HG02840 (cell line): ENCODE results near the gene ALDOB.
"Not testable (repeated sequence)": the region's sequence is repeated elsewhere in the genome, so short reads cannot be mapped to it uniquely, and the experiment has no call there.

Experiments
- ATAC-seq: cut with Tn5 transposase; IDR thresholded peaks from one replicate; pipeline ENCODE4 v1.9.1; 2021; ENCODE audit warnings: mild to moderate bottlenecking, moderate library complexity, moderate number of reproducible peaks; ENCODE audit not compliant: unreplicated experiment, low FRiP score

The ALDOB gene

DNA sequence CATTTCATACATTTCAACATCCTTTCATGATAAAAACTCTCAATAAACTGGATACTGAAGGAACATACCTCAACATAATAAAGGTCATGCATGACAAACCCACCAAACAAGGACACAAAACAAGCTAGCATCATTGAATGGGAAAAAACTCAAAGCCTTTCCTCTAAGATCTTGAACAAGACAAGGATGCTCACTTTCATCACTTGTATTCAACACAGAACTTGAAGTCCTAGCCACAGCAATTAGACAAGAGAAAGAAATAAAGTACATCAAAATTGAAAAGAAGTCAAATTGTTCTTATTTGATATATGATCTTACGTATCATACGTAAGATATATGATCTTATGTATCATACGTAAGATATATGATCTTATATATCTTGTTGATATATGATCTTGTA is 42.4 kb downstream of the ALDOB start:
- no peak for ATAC-seq

DNA sequence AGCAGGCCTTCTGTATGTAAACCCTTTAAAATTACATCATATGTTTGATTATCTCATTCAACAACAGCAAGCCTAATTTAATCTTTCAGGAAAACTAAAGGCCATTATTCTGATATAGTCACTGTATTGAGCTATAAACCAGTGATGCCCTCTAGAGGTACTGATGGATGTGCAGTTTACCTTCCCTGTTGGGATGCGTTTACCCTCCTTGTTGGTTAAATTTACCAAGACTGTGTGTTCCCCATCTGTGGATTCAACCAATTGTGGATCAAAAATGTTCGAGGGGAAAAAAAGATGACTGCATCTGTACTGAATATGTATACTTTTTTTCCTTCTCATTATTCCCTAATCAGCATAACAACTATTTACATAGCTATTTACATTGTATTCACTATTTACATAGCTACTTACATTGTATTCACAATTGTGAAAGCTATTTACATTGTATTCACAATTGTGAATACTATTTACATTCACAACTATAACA is 47.0 kb downstream of the ALDOB start:
- ATAC-seq, result no peak

DNA sequence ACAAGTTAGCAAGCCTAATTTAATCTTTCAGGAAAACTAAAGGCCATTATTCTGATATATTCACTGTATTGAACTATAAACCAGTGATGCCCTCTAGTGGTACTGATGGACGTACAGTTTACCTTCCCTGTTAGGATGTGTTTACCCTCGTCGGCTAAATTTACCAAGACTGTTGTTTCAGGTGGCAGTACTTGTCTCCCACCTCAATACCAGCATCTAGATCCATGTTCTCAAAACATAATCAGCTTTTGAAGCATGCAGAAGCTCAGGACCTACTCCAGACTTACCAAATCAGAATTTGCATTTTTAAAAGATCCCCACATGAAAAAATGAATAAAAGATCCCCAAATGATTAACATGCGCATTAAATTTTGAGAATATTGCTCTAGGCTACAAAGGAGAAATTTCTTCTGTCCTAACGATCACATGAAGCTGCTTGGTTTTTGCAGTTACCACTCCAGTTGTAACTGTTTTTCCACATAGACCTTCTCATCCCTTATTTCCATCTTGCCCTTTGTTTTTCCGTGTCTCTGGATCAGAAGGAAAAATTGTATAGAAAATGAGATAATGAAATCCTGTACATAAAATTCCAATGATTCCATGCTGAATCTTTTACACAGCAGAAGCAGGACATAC is 47.6 kb downstream of the ALDOB start:
- ATAC-seq, result no peak

DNA sequence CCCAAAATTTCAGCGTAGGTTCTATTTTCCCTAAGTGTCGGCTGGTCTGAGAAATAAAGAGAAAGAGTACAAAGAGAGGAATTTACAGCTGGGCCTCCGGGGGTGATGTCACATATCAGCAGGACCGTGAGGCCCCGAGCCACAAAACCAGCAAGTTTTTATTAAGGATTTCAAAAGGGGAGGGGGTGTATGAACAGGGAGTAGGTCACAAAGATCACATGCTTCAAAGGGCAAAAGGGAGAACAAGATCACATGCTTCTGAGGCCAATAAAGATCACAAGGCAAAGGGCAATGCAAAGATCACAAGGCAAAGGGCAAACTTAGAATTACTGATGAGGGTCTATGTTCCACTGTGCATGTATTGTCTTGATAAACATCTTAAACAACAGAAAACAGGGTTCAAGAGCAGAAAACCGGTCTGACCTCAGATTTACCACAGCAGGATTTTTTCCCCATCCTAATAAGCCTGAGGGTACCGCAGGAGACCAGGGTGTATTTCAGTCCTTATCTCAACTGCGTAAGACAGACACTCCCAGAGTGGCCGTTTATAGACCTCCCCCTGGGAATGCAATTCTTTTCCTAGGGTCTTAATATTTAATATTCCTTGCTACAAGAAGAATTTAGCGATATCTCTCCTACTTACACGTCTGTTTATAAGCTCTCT is 50.6 kb downstream of the ALDOB start, which contains the start of gene BAAT:
Gene BAAT, minus strand, starts transcription at position 134 of the 664 bp plus-strand sequence. CDS start 13,602 bp downstream, outside the sequence.
- ATAC-seq, result not testable (repeated sequence)

DNA sequence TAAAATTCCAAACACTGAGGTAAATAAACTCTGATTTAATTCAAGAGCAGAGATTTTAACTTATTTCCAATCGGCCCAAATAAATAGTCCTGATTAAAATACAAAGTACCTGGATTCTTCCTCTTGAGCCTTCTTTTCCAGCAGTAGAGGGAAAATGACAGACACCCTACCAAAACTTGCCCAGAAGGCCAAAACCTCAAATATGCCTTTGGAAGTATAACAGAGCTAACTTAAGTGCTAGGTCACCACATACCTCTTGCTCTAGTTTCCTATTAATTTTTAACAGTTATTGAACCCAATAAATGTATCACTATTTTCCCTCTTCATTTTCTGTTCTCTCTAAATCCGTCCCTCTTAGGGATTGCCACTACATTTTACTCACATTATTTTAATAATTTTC is 52.2 kb downstream of the ALDOB start:
- ATAC-seq, result no peak

DNA sequence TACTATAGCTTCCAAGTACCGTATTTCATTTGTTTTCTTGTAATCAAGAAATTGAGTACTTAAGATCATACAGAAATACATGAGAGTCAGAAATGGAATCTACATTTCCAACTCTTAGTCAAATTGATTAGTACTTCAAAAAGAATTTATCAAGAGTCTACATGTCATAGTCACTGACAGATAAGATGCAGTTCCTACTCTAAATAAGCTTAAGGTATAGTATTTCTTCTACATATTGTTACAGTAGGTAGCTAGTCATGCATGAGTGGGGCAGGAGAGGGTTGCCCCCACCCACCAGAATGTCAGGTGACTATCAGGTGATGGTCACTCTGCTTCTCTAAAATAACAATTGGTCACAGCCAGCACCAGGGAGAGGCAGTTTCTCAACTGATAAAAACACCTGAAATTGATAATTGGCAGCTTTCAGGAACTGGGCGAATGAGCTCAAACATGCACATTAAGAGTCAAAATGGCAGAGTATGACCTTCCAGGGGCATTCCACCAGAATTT is 53.7 kb downstream of the ALDOB start:
- no peak for ATAC-seq

DNA sequence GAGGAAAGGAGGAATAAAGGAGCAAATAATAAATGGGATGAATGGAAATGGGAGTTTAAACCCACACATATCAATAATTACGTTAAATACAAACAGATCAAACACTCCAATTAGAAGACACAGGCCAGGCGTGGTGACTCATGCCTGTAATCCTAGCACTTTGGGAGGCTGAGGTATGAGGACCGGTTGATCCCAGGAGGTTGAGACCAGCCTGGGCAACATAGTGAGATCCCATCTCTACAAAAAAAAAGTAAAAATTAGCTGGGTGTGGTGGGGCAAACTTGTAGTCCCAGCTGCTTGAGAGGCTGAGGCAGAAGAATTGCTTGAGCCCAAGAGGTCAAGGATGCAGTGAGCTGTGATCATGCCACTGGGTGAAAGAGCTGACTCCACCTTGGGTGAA is 54.5 kb downstream of the ALDOB start:
- no peak for ATAC-seq

DNA sequence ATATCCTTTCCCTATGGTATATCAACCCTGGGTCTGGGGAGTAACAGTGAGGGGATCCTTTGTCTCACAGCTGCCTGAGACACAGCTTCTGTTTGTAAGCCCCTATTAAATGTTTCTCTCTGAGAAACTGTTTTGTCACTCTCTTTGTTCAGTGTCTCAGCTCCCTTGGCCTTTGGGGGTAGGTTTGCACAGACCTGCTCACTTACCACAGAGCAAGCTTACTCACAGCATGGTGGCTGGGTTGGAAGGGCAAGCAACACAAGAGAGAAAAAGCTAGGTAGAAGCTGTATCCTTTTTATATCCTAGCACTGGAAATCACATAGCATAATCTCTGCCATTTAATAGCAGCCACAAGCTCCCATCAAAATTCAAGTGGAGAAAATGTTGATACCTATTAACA is 55.3 kb downstream of the ALDOB start:
- no peak for ATAC-seq

DNA sequence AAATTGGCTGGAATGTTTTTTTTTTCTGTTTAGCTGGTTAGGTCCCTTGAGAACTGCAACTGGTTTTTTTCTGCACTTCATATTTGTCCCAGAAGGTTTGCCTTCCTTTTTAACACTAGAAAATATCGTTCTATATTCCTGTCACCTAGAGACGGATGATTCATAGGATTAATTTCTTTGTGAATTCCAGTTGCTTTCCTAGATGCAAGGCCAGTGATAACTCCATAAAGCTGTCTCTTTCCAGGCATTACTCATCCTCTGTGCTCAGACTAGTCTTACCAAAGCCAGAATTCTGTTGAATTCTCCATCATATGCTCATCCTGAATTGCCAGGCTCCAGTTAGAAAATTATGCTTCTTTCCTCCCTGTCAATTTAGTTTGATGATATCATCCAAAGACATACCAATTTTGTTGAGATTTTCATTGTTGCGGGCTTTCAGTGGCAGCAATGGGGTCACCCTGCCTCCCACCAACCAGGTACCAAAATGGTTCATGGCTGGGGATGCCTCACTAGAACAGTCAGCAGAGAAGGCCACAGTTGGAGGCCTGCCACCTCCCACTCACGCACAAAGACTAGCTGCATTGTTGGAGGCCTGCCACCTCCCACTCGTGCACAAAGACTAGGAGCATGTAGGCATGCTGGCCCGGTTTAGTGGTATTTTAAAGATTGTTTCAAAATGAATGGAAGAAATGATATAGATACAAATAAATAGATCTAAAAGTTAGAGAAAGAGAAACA is 59.3 kb downstream of the ALDOB start:
- no peak for ATAC-seq

DNA sequence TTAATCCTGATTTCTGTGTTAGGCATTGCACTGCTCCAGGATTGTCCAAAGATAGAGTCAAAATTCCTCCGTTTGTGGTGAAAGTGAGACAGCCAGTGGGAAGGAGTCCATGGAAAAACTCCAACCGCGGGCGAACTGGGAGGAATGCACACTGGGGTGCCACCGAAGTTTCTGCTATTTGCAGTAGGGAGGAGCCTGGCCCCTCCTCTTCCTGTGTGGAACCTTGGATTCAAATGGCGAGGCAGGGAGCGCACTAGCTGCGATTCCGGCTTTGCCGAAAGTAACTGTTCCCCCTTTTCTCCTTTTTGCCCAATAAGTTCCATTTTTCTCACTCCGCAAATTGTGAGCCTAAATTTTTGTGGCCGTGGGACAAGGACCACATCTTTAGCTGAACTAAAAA is 60.0 kb downstream of the ALDOB start:
- no peak for ATAC-seq

DNA sequence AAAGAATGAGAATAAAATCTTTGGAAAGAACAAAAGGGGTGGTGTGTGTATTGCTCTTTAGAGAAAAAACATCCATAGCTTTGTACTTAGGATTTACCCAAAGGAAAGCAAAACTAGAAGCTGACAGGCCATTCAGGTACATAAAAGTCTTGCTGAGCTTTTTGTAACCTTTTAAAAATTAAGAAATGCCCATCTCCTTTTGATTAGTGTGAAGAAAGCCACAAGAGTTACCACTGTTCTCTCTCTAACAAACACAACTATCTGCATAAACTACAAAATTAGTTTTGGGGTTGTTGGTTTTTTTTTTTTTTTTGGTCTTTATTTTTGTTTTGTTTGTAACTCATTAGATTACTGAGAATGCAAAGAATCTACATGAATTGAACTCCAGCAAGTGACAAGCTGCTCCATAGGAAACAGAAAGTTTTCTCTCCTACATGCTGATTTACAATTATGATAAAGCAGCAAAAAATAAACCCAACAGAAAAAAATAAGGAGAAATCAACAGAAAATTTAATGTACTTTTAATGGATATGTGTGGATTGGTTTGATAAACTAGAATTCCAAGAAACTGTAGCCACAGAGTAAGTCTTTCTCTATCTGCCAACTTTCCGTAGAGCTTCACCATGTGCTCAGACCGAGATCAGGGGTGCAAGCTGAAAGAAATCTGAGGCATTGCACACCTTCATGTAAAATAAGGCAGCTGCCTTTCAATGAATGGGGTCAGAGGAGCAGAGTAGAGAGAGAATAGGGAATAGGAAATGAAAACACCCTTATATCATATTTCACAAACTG is 63.1 kb downstream of the ALDOB start:
- ATAC-seq, result no peak

DNA sequence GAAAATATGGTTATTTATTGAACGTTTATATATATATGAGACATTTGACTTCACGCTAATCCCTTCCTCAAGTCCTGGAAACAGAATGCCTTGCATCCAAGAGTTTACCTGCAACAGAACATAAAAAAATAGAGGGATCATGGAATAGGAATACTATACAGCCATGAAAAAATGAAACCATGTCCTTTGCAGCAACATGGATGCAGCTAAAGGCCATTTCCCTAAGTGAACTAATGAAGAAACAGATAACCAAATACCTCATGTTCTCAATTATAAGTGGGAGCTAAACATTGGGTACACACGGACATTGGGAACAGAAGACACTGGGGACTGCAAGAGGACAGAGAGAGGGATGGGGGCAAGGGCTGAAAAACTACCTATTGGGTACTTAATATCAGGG is 63.8 kb downstream of the ALDOB start:
- no peak for ATAC-seq
